MM.1S (cell line): ENCODE results near the gene PLXNA4.

Source experiments
- DNase-seq: peaks from one replicate; pipeline ENCODE4 v3.0.0-alpha.2; 2015
- H2AFZ ChIP-seq: fragments of 300-600 bp; sonication (generic); 2 replicates; pipeline ENCODE4 v1.6.0; 2016; ENCODE audit warnings: antibody characterized with exemption, low read length
- H3F3A ChIP-seq: fragments of 300-600 bp; sonication (generic); 2 replicates; pipeline ENCODE4 v1.6.1; 2016; ENCODE audit warnings: mild to moderate bottlenecking, antibody characterized with exemption, low read length, moderate library complexity, mixed read lengths; ENCODE audit not compliant: insufficient read depth
- H3K27ac ChIP-seq: fragments of 300-600 bp; sonication (generic); 2 replicates; pipeline ENCODE4 v1.5.1; 2016; ENCODE audit warnings: mild to moderate bottlenecking, low read length
- H3K27me3 ChIP-seq: fragments of 300-600 bp; sonication (generic); replicated peaks from 2 replicates; pipeline ENCODE4 v1.6.0; 2016; ENCODE audit warnings: low read length; ENCODE audit not compliant: insufficient read depth
- H3K36me3 ChIP-seq: fragments of 300-600 bp; sonication (generic); replicated peaks from 2 replicates; pipeline ENCODE4 v1.6.1; 2016; ENCODE audit warnings: mild to moderate bottlenecking, low read length, mixed read lengths; ENCODE audit not compliant: insufficient read depth
- H3K4me1 ChIP-seq: fragments of 300-600 bp; sonication (generic); 2 replicates; pipeline ENCODE4 v1.6.1; 2016; ENCODE audit warnings: low read length, mixed read lengths
- H3K4me2 ChIP-seq: fragments of 300-600 bp; sonication (generic); 2 replicates; pipeline ENCODE4 v1.6.0; 2016; ENCODE audit warnings: low read depth, low read length
- H3K4me3 ChIP-seq: fragments of 300-600 bp; sonication (generic); 2 replicates; pipeline ENCODE4 v1.5.1; 2016; ENCODE audit warnings: low read length, mixed read lengths
- H3K79me2 ChIP-seq: fragments of 300-600 bp; sonication (generic); 2 replicates; pipeline ENCODE4 v1.6.1; 2016; ENCODE audit warnings: mixed run types, low read length, mixed read lengths
- H3K9ac ChIP-seq: fragments of 300-600 bp; sonication (generic); 2 replicates; pipeline ENCODE4 v1.6.1; 2016; ENCODE audit warnings: low read length, mixed read lengths
- H3K9me2 ChIP-seq: fragments of 300-600 bp; sonication (generic); replicated peaks from 2 replicates; pipeline ENCODE4 v1.6.1; 2016; ENCODE audit warnings: mild to moderate bottlenecking, low read length, mixed read lengths; ENCODE audit not compliant: insufficient read depth
- H3K9me3 ChIP-seq: fragments of 300-600 bp; sonication (generic); replicated peaks from 2 replicates; pipeline ENCODE4 v1.6.1; 2016; ENCODE audit warnings: mild to moderate bottlenecking, low read length, mixed read lengths; ENCODE audit not compliant: insufficient read depth
- H4K20me1 ChIP-seq: fragments of 300-600 bp; sonication (generic); 2 replicates; pipeline ENCODE4 v1.6.1; 2016; ENCODE audit warnings: mild to moderate bottlenecking, low read length, moderate library complexity, mixed read lengths; ENCODE audit not compliant: insufficient read depth
- EZH2 ChIP-seq: fragments of 300-600 bp; sonication (generic); optimal IDR thresholded peaks from 2 replicates; pipeline ENCODE3; 2017; ENCODE audit warnings: low read depth, mild to moderate bottlenecking, antibody characterized with exemption, low read length, mixed read lengths
- EZH2phosphoT487 ChIP-seq: fragments of 300-600 bp; sonication (generic); IDR thresholded peaks from 2 replicates; pipeline ENCODE4 v1.6.1; 2018; ENCODE audit warnings: antibody characterized with exemption, low read length
- TF ChIP-seq, protein P1 (sequence below): fragments of 300-600 bp; sonication (generic); IDR thresholded peaks from 2 replicates; pipeline ENCODE4 v1.5.1; 2016; ENCODE audit warnings: antibody characterized with exemption, low read length, mixed read lengths

PLXNA4 gene

DNA sequence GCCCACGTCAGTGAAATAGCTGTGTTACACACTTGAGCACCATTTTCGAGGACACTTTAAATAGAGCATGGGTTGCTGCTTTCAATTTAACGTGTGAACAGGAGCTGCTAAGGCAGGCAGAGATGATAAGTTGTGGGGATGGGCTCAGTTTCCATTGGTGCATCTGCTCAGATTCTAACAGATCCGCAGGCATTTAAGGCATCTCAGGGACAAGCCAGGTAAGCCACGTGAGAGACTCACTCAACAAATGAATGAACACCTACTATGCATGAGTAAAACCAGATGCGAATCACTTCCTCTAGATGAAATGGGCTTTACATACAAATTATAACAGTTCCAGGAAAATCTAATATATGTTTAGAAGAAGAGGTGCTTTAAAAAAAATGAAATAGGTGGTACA is 34.6 kb downstream of the PLXNA4 start:
- Histone ChIP-seq H3K27me3 (no peaks in the 10 kb centered on the region), H3K4me2 (no peak overlapping the region), H3K9ac (no peak overlapping the region), H4K20me1 (no peaks in the 10 kb centered on the region), H3K4me1 (no peaks in the 10 kb centered on the region), H3K4me3 (no peak overlapping the region), H3F3A (no peaks in the 10 kb centered on the region), H3K27ac (no peak overlapping the region), H3K79me2 (no peaks in the 10 kb centered on the region), H3K36me3 (no peaks in the 10 kb centered on the region), H2AFZ (no peak overlapping the region), H3K9me3 (no peaks in the 10 kb centered on the region), H3K9me2 (no peaks in the 10 kb centered on the region)
- TF ChIP-seq EZH2phosphoT487 (no peak), EZH2 (no peak)
- TF ChIP-seq, protein P1, sequence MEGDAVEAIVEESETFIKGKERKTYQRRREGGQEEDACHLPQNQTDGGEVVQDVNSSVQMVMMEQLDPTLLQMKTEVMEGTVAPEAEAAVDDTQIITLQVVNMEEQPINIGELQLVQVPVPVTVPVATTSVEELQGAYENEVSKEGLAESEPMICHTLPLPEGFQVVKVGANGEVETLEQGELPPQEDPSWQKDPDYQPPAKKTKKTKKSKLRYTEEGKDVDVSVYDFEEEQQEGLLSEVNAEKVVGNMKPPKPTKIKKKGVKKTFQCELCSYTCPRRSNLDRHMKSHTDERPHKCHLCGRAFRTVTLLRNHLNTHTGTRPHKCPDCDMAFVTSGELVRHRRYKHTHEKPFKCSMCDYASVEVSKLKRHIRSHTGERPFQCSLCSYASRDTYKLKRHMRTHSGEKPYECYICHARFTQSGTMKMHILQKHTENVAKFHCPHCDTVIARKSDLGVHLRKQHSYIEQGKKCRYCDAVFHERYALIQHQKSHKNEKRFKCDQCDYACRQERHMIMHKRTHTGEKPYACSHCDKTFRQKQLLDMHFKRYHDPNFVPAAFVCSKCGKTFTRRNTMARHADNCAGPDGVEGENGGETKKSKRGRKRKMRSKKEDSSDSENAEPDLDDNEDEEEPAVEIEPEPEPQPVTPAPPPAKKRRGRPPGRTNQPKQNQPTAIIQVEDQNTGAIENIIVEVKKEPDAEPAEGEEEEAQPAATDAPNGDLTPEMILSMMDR = no peak
- DNase-seq = no peak

DNA sequence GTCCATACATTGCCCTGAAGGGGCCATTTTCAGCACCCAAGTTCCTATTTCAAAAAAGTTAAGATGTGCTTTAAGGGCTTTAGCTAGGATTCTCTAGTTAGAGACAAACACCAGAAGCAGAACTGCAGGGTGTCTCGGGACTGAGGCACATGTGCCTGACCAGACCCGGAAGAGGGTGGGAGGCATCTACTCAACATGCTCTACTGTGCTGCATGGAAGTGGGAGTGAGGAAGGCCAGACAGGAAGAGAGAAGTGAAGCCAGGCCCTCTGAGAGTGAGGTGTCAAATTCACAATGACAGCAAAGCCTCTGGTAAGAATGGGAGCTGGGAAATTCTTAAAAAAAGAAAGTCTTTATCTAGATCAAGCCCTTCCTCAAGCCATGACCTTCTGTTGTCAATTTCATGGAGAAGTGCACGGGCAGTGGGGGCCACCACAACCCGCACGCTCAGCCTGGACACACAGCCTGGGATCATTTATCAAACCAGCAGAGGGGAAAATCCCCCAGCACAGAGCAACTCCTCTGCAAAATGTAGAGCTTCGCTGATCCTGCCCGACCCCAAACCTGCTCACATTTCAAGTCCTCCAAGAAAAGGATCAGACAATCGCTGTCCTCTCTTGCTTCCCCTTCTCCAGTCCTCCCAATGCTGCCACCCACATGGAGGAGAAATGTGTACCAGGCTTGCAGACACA is 38.7 kb downstream of the PLXNA4 start:
- Histone ChIP-seq H3K79me2 (no peaks in the 10 kb centered on the region), H4K20me1 (no peaks in the 10 kb centered on the region), H2AFZ (no peak overlapping the region), H3K9me2 (no peaks in the 10 kb centered on the region), H3K27ac (no peak overlapping the region), H3K36me3 (no peaks in the 10 kb centered on the region), H3K4me3 (no peak overlapping the region), H3F3A (no peaks in the 10 kb centered on the region), H3K4me2 (no peak overlapping the region), H3K4me1 (no peaks in the 10 kb centered on the region), H3K9me3 (no peaks in the 10 kb centered on the region), H3K9ac (no peak overlapping the region), H3K27me3 (no peaks in the 10 kb centered on the region)
- DNase-seq = no peak
- TF ChIP-seq EZH2 = no peak
- no peak for TF ChIP-seq EZH2phosphoT487
- TF ChIP-seq, protein P1 = no peak

DNA sequence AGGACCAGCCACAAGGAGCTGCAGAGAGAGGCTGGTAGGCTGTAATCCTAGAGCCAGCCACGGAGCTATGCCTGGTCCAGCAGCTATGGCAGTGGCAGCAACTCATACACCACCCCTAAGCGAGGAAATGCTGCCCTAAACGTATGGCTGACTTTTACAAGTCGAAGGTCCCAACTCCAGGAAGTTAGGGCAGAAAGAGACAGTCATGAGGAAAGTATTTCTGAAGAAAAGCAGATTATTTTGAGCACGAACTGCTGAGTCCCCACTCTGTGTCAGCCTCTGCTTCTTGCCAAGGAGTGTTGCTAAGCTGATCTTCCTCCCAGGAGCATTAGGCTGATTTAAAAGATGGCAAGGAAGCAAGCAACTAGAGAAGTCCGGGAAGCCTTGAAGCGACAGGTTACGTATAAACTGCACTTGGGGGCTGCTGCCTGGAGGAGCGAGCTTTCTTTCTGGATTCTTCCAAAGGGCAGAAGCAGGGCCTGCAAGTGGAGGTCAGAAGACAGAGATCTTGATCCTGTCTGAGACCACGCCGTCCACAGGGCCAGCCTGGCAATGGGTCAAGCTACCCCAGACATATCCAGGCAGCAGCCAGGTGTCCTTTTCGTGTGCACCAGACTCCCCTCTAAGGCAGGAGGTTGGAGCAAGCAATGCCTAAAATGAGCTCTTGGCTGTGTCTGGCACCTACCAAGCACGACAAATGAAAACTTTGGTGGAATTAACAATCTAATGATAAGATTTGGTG is 39.4 kb downstream of the PLXNA4 start:
- no peaks in the 10 kb centered on the region for H3K27me3 ChIP-seq
- TF ChIP-seq EZH2 (no peak), EZH2phosphoT487 (no peak)
- TF ChIP-seq, protein P1 = no peak
- H3K36me3 ChIP-seq = no peaks in the 10 kb centered on the region
- no peak for DNase-seq
- H3K9ac ChIP-seq = no peak overlapping the region
- H4K20me1 ChIP-seq = no peaks in the 10 kb centered on the region
- H3K9me3 ChIP-seq = no peaks in the 10 kb centered on the region
- H3K27ac ChIP-seq = no peak overlapping the region
- H3K9me2 ChIP-seq = no peaks in the 10 kb centered on the region
- no peaks in the 10 kb centered on the region for H3K4me1 ChIP-seq
- H2AFZ ChIP-seq = no peak overlapping the region
- H3K4me2 ChIP-seq = no peak overlapping the region
- no peaks in the 10 kb centered on the region for H3F3A ChIP-seq
- no peak overlapping the region for H3K4me3 ChIP-seq
- no peaks in the 10 kb centered on the region for H3K79me2 ChIP-seq
